HG03045 (cell line): ENCODE data around the gene AGFG1.
"Not testable (repeated sequence)": the region's sequence is repeated elsewhere in the genome, so short reads cannot be mapped to it uniquely, and the experiment has no call there.

Source experiments
- ATAC-seq: cut with Tn5 transposase; IDR thresholded peaks from one replicate; pipeline ENCODE4 v1.9.1; 2021; ENCODE audit warnings: mild to moderate bottlenecking, moderate library complexity; ENCODE audit not compliant: unreplicated experiment

AGFG1 gene

DNA sequence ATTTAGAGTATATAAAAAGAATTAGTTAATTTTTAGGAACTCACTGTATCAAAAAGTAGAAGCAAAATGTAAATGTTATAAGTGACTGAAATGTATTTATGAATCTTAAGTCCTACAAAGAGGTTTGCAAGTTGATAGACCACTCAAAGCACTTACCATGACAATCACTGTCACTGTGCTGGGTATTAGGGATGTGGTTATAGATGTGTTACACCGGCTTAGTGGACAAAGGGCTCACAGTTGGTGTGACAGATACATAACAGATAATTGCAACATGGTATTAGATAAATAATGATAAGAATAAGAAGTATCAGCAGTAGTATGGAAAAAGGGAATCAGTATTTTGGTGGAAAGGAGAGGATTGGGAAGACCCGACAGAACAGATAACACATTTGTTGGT is 21.6 kb downstream of the AGFG1 start:
- no peak for ATAC-seq

GRCh38 chr2:227497158-227497557 is 25.2 kb downstream of the AGFG1 start:
- no peak for ATAC-seq

DNA sequence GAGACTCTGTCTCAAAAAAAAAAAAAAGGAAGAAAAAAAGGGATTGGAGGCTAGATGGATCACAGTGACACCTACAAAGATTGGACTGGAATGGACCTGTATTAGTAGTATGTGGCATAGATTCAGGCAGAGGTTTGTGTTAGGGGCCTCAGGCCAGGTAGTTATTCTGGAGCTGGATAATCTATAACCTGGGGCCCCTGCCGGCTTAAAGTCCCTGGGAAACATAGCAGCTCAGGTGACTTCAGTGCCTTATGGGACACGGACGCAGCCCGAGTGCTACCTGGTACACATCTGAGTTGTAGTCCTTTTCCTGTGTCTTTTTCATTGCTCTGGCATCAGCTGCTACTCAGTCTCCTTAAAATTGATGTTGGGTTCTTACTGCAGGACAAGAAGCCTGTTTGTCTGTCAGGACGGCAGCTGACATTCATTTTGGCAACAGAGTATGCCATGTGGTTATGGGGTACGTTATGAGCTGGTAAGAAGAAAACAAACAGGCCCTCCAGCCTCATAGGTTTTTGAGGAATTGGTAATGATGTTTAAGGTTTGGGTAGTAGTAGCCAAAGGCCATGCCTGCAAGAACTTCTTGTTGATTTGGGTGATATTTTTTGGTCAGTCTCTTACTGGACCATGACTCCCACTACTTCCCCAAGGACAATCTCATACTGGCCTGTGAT is 27.8 kb downstream of the AGFG1 start:
- no peak for ATAC-seq

GRCh38 chr2:227500301-227500630 is 28.3 kb downstream of the AGFG1 start:
- no peak for ATAC-seq

DNA sequence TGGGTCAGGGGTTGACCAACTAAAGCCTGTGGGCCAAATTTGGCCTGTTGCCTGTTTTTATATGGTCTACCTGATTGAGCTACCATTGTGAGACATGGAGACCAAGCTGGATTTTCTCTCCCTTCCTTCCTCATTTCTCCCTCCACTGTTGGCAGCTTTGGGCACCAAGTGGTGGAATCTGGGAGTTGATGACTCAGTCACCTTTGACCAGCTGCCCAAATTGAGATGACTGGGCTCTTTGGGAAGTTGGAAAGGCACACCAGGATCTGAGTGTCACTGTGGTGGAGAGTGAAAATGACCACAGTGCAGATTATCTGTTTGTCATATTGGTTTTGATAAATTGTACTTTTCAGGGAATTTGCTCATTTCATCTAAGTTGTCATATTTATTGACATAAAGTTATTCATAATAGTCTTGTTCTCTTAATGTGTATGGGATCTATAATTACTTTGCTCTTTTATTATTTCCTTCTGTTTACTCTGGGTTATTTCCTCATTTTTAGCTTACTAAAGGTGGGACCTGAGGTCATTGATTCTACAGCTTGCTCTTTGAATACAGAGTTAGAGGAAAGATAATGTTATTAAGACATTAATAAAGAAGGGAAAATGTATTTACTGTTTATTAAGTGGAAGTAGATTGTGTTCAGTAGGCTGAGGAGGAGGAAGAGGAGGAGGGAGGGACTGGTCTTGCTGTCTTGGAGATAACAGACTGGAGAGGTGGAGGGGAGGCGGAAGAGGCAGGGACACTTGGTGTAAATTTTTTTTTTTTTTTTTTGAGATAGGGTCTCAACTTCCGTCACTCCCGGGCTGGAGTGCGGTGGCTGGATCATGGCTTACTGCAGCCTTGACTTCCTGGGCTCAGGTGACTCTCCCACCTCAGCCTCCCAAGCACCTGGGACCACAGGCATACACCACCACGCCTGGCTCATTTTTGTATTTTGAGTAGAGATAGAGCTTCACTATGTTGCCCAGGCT is 31.8 kb downstream of the AGFG1 start:
- no peak for ATAC-seq

DNA sequence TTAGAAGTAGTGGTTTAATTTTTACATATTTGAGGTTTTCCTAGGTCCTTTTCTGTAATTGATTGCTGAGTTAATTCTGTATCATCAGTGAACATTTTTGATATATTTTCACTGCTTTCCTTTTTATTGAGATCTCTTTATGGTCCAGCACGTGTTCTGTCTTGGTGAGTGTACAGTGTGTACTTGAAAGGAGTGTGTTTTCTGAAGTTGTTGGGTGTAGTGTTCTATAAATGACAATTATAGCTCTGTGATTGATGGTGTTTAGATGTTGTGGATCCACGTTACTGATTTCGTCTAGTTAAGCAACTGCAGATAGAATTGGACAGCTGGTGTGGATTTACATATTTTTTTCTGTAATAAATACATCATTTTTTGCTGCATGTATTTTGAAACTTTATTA is 32.7 kb downstream of the AGFG1 start:
- no peak for ATAC-seq

DNA sequence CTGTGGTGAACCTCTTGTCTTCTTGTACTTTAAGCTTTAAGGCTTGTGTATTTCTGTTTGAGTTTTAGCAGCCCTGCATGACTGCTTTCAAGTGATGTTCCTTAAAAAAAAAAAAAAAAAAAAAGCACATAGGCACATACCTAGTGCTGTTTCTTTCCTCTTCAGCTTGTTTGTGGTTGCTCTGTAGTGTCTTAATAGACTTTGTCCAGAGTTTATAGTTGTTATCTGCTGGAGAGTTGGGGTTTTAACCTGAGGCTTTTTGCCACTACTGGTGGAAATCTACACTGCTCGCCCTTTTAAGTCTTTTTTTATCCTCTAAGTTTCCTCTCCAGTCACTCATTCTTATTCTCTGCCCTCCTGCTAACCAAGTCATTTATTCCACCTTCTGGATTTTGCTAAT is 34.5 kb downstream of the AGFG1 start:
- ATAC-seq: no peak

- no peak for ATAC-seq
Measured at GRCh38 chr2:227507963-227508362, 36.0 kb downstream of the AGFG1 start.

GRCh38 chr2:227509076-227509475 is 37.1 kb downstream of the AGFG1 start:
- ATAC-seq: no peak

DNA sequence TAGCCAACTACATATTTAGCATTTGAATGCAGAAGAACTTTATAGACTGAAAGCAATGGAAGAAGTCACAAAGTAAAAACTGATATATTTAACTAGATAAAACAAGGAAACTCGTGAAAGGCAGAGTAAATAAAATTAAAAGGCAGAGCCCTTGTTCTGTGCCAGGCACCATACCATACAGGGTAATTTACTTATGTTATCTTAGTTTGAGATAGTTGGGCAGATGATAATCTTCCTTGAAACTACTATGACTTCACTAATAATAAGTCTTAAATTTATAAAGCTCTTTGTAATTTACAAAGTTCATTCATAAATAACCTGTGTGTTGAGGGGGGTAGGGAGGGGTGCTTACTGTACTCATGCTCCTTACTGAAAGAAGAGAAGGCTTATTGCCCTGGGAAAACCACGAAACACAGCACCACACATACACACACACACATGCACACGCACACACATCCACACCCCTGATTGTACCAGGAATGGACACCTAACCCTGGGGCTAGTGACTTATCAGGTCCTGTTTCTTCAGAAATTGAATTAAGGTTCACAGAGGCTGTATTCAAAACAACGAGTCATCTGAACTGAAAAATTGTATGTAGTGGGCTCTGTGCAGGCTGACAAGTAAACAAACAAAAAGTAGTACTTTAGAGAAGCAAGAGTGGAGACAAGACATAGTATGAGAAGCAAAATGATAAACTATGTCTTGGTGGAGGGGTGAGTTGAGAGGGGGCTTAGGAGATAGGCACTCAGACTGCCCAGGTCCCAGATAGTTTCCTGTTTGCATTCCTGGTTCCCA is 38.1 kb downstream of the AGFG1 start:
- no peak for ATAC-seq

- ATAC-seq: no peak
Measured at GRCh38 chr2:227510620-227510958, 38.6 kb downstream of the AGFG1 start.

GRCh38 chr2:227511239-227511930 is 39.4 kb downstream of the AGFG1 start:
- no peak for ATAC-seq

- ATAC-seq: no peak
Measured at GRCh38 chr2:227511955-227512354, 40.0 kb downstream of the AGFG1 start.

DNA sequence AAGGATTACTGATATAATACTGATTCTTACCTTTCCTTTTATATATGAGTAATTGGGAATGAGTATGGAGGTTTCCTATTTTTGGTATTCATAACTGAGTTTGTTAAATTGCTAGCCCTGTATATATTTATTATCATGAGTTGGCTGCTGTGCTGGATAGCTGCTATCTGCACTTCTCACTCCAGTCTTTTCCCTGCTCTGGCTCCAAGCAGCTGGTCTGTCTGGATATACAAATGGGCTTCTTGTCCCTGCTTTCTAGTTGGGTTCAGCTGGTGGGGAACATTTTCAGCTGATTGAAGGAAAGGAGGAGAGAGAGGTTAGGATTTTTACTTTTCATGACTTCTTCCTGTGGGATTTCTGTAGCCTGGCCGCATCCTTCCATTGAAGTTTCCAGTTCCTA is 41.2 kb downstream of the AGFG1 start:
- ATAC-seq: no peak

GRCh38 chr2:227515742-227516141 is 43.8 kb downstream of the AGFG1 start:
- ATAC-seq: no peak

DNA sequence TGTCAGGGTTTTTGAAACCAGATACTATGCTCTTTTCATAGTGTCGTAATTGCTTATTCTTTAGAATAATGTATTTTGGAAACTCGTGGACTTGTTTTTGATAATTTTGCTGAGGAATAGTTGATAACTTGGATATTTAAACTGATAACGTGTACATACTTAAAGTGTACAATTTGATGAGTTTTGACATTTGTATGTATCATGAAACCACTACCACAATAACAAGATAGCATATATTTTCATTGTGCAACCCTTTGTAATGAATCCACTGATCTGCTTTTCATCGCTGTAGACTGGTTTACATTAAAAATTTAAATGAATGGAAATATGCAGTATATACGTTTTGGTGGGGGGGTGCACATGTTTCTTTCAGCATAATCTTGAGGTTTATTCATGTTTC is 45.8 kb downstream of the AGFG1 start:
- no peak for ATAC-seq

DNA sequence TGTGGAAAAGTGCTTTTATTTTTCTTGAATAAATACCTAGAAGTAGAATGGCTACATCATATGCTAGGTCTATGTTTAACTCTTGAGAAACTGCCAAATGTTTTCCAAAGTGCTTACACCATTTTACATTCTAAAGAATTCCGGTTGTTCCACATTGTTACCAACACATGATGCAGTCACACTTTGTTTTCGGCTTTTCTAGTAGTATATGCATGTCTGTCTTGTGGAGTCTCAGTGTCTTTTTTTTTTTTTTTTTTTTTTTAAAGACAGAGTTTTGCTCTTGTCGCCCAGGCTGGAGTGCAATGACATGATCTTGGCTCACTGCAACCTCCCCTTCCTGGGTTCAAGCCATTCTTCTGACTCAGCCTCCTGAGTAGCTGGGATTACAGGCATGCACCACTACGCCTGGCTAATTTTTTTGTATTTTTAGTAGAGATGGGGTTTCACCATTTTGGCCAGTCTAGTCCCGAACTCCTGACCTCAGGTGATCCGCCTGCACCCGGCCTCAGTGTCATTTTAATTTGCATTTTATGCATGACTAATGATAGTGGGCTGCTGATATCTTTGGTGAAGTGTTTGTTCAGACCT is 46.4 kb downstream of the AGFG1 start:
- not testable (repeated sequence) for ATAC-seq

DNA sequence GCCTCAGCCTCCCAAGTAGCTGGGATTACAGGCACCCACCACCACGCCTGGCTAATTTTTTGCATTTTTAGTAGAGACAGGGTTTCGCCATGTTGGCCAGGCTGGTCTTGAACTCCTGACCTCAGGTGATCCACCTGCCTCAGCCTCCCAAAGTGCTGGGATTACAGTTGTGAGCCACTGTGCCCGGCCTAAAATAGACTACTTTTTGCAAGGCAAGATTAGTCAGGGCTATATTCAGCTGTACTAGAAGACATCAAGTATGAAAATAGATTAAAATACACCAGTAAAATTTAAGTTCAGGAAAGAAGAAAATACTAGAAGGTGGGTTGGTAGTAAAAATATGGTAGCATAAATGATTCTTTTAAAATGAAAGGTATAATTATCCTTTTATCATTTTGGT is 49.2 kb downstream of the AGFG1 start:
- ATAC-seq: not testable (repeated sequence)

- no peak for ATAC-seq
Measured at GRCh38 chr2:227524665-227525064, 52.7 kb downstream of the AGFG1 start.

DNA sequence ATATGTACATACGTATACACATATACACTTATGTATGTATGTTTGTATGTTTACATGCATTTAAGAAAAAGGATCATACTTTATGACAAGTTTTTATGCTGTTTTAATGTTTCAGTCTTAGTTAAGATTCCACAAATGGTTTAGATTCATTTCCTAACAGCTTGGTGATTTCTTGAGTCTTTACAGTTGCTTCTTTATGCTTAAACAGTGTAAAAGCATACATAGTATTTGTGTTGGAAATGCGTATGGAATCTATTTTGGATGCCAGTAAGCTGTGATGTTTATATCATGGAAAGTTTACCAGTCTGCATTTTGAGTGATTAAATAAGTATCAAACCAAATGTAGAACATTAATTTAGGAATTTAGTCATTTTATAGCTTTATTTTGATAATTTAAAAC is 55.4 kb downstream of the AGFG1 start:
- no peak for ATAC-seq

GRCh38 chr2:227528803-227529202 is 56.8 kb downstream of the AGFG1 start:
- ATAC-seq: no peak
